Measurements from ENCODE around the gene C9orf43. TPM values are rescaled to one million over a fixed set of nuclear protein-coding genes. Genes with fewer than 3 reads are reported as not detected.
A peak's percentile ranks its signal among the peaks of the same experiment; 100 is the strongest.

C9orf43 gene
- total and polyA plus RNA-seq, 4 donors = 0.09 to 1.1 (median 0.25) TPM

DNA sequence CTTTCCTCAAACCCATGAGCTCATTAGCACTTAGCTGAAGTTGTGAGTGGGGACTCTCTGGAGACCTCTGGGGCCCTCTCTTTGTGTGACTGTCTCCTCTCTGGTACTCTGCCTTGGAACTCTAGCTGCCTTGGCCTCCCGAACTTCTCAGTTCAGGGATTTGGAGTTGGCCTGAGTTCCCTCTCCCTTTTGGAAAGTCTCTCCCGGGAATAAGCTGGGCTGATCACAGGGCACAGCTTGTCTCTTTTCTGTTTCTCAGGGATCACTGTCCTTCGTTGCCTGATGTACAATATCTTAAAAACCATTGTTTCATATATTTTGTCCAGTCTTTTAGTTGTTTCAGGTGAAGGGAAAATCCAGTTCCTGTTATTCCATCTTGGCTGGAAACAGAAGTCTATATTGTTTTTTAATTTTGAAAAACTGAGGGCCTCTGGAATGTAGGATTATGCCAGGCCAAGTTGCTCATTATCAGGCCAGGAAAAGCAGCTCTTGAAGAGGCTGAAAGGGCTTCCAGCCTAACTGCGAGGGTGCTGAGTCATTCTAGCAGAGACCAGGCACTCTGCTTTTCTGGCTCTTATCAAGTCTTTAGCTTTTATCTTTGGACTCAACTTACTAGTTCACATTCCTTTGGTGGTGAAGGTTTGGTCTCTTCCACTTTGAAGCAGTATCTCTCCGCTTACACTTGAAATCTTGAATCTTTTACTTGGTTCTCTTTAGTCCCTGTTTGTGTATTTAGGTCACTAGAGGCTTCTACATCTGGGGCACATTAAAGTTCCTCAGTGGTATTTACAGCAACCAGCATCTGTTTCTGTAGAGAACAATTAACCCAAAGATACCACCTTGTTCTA, 44.6 kb downstream of the C9orf43 start:
- H3K9me3 ChIP-seq (ENCODE audit: control insufficient read depth in 4 of 4, low read length in 3 of 4) = no peaks in the 10 kb centered on the region
- peak; percentile 66 for DNase-seq (ENCODE audit: low spot score)
- peaks cover 0 to 3% (median 0%) of the 10 kb centered on the region in 4 donors for H3K4me1 ChIP-seq (ENCODE audit: control insufficient read depth in 4 of 4, insufficient read depth in 4 of 4, low read length in 3 of 4)
- no peaks in the 10 kb centered on the region for H3K36me3 ChIP-seq (ENCODE audit: control insufficient read depth in 4 of 4, insufficient read depth in 3 of 4, low read depth in 1 of 4, low read length in 3 of 4)
- H3K9ac ChIP-seq (ENCODE audit: low read depth in 1 of 2, low read length in 2 of 2) = no peak overlapping the region
- 72% methylated on average over 5 of the region's 5 CpGs for WGBS
- peak overlapping the region; percentile 31 to 72 for H3K27ac ChIP-seq (ENCODE audit: low read depth in 1 of 2, low read length in 2 of 2)
- no peaks in the 10 kb centered on the region for H3K27me3 ChIP-seq (ENCODE audit: control insufficient read depth in 4 of 4, insufficient read depth in 4 of 4, low read length in 3 of 4)
- TF ChIP-seq JUND (IDR thresholded peaks at IDR 0.05) = peak; percentile 55 to 57
- TF ChIP-seq RXRA (IDR thresholded peaks at IDR 0.05) = peak in 1 of 2 donors; percentile 21
- no peak for TF ChIP-seq ZBTB33 (IDR thresholded peaks at IDR 0.05)
- TF ChIP-seq GABPA (IDR thresholded peaks at IDR 0.05 in 1 of 2, conservative IDR thresholded peaks at IDR 0.05 in 1 of 2) = no peak
- peak; percentile 70 for TF ChIP-seq NR2F2 (IDR thresholded peaks at IDR 0.05)
- TF ChIP-seq YY1 (IDR thresholded peaks at IDR 0.05) = no peak
- TF ChIP-seq HNF4A (conservative IDR thresholded peaks at IDR 0.05) = peak in 1 of 2 donors; percentile 15
- TF ChIP-seq EGR1 (IDR thresholded peaks at IDR 0.05; ENCODE audit: low read depth in 2 of 2) = no peak
- TF ChIP-seq, protein P1, sequence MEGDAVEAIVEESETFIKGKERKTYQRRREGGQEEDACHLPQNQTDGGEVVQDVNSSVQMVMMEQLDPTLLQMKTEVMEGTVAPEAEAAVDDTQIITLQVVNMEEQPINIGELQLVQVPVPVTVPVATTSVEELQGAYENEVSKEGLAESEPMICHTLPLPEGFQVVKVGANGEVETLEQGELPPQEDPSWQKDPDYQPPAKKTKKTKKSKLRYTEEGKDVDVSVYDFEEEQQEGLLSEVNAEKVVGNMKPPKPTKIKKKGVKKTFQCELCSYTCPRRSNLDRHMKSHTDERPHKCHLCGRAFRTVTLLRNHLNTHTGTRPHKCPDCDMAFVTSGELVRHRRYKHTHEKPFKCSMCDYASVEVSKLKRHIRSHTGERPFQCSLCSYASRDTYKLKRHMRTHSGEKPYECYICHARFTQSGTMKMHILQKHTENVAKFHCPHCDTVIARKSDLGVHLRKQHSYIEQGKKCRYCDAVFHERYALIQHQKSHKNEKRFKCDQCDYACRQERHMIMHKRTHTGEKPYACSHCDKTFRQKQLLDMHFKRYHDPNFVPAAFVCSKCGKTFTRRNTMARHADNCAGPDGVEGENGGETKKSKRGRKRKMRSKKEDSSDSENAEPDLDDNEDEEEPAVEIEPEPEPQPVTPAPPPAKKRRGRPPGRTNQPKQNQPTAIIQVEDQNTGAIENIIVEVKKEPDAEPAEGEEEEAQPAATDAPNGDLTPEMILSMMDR (IDR thresholded peaks at IDR 0.05; ENCODE audit: low read depth, low read length, missing input control) = no peak
- no peak for TF ChIP-seq RAD21 (IDR thresholded peaks at IDR 0.05)
- no peak for TF ChIP-seq TAF1 (conservative IDR thresholded peaks at IDR 0.05)
- TF ChIP-seq FOXA1 (IDR thresholded peaks at IDR 0.05) = no peak
- TF ChIP-seq SP1 (IDR thresholded peaks at IDR 0.05) = peak; percentile 30
- no peak for TF ChIP-seq HNF4G (IDR thresholded peaks at IDR 0.05)
- TF ChIP-seq, protein P2, sequence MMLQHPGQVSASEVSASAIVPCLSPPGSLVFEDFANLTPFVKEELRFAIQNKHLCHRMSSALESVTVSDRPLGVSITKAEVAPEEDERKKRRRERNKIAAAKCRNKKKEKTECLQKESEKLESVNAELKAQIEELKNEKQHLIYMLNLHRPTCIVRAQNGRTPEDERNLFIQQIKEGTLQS (IDR thresholded peaks at IDR 0.05) = no peak
- TF ChIP-seq, protein P3, sequence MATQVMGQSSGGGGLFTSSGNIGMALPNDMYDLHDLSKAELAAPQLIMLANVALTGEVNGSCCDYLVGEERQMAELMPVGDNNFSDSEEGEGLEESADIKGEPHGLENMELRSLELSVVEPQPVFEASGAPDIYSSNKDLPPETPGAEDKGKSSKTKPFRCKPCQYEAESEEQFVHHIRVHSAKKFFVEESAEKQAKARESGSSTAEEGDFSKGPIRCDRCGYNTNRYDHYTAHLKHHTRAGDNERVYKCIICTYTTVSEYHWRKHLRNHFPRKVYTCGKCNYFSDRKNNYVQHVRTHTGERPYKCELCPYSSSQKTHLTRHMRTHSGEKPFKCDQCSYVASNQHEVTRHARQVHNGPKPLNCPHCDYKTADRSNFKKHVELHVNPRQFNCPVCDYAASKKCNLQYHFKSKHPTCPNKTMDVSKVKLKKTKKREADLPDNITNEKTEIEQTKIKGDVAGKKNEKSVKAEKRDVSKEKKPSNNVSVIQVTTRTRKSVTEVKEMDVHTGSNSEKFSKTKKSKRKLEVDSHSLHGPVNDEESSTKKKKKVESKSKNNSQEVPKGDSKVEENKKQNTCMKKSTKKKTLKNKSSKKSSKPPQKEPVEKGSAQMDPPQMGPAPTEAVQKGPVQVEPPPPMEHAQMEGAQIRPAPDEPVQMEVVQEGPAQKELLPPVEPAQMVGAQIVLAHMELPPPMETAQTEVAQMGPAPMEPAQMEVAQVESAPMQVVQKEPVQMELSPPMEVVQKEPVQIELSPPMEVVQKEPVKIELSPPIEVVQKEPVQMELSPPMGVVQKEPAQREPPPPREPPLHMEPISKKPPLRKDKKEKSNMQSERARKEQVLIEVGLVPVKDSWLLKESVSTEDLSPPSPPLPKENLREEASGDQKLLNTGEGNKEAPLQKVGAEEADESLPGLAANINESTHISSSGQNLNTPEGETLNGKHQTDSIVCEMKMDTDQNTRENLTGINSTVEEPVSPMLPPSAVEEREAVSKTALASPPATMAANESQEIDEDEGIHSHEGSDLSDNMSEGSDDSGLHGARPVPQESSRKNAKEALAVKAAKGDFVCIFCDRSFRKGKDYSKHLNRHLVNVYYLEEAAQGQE (IDR thresholded peaks at IDR 0.05) = no peak
- TF ChIP-seq MAX (IDR thresholded peaks at IDR 0.05) = no peak
- H3K4me3 ChIP-seq (ENCODE audit: low read depth in 1 of 3, low read length in 3 of 3) = no peak overlapping the region
